CD4-positive, alpha-beta T cell treated with Interleukin-2 at 100 ng/mL for 4 hours (primary cell): ENCODE data around the gene DDX31.
"Not testable (repeated sequence)": the region's sequence is repeated elsewhere in the genome, so short reads cannot be mapped to it uniquely, and the experiment has no call there.

ENCODE experiments used
- DNase-seq: peaks from one replicate; pipeline ENCODE4 v3.0.0-alpha.2; 2020; ENCODE audit warnings: low spot score

Gene DDX31

GRCh38 chr9:132669698-132670456, at the start of gene DDX31:
DDX31 (minus strand) TSS chr9:132669983; CDS start chr9:132669934, 49 bp downstream.
- peak; percentile 87 for DNase-seq

GRCh38 chr9:132718381-132718928, 48.7 kb upstream of the DDX31 start:
- DNase-seq = not testable (repeated sequence)

GRCh38 chr9:132717326-132717945, 47.7 kb upstream of the DDX31 start:
- DNase-seq = no peak

GRCh38 chr9:132716007-132716406, 46.2 kb upstream of the DDX31 start:
- DNase-seq = no peak

- no peak for DNase-seq
Observed at GRCh38 chr9:132712753-132713152, 43.0 kb upstream of the DDX31 start.

- no peak for DNase-seq
Observed at GRCh38 chr9:132711846-132712245, 42.1 kb upstream of the DDX31 start.

GRCh38 chr9:132711152-132711551, 41.4 kb upstream of the DDX31 start:
- not testable (repeated sequence) for DNase-seq

GRCh38 chr9:132710333-132710732, 40.5 kb upstream of the DDX31 start:
- no peak for DNase-seq

GRCh38 chr9:132708769-132709430, 39.1 kb upstream of the DDX31 start:
- no peak for DNase-seq

GRCh38 chr9:132708239-132708638, 38.5 kb upstream of the DDX31 start:
- no peak for DNase-seq

GRCh38 chr9:132703336-132703735, 33.6 kb upstream of the DDX31 start:
- no peak for DNase-seq

- no peak for DNase-seq
Observed at GRCh38 chr9:132702254-132702653, 32.5 kb upstream of the DDX31 start.

GRCh38 chr9:132699956-132700355, 30.2 kb upstream of the DDX31 start:
- no peak for DNase-seq

- DNase-seq = no peak
Observed at GRCh38 chr9:132698989-132699388, 29.2 kb upstream of the DDX31 start.

GRCh38 chr9:132697230-132697629, 27.4 kb upstream of the DDX31 start:
- DNase-seq = no peak

- DNase-seq = peak; percentile 46
Observed at GRCh38 chr9:132694144-132694543, 24.4 kb upstream of the DDX31 start.

- DNase-seq = no peak
Observed at GRCh38 chr9:132690696-132691095, 20.9 kb upstream of the DDX31 start.

- DNase-seq = no peak
Observed at GRCh38 chr9:132683873-132684272, 14.1 kb upstream of the DDX31 start.

- DNase-seq = no peak
Observed at GRCh38 chr9:132681561-132681960, 11.8 kb upstream of the DDX31 start.

- DNase-seq = no peak
Observed at GRCh38 chr9:132679946-132680625, 10.3 kb upstream of the DDX31 start.

GRCh38 chr9:132677976-132678375, 8.2 kb upstream of the DDX31 start:
- DNase-seq = no peak

GRCh38 chr9:132674485-132674884, 4.7 kb upstream of the DDX31 start:
- DNase-seq = no peak
